Peyer's patch (tissue), 4 donors: Measurements from ENCODE around the gene PBX4.

ENCODE experiments used
- CTCF ChIP-seq, 6 experiments: fragments of 450-650 bp in 4 of 6; fragments of 200-600 bp in 2 of 6; sonication (generic) in 1 of 6; IDR thresholded peaks; one replicate each; pipeline ENCODE4 v1.5.1; 2017 to 2019; ENCODE audit warnings: antibody characterized with exemption in 6 of 6, mild to moderate bottlenecking in 3 of 6, moderate library complexity in 1 of 6
- POLR2A ChIP-seq, 2 donors: fragments of 450-650 bp; IDR thresholded peaks; one replicate each; pipeline ENCODE4 v1.5.1; 2017; ENCODE audit warnings: antibody characterized with exemption in 2 of 2, mild to moderate bottlenecking in 2 of 2, moderate library complexity in 2 of 2

DNA sequence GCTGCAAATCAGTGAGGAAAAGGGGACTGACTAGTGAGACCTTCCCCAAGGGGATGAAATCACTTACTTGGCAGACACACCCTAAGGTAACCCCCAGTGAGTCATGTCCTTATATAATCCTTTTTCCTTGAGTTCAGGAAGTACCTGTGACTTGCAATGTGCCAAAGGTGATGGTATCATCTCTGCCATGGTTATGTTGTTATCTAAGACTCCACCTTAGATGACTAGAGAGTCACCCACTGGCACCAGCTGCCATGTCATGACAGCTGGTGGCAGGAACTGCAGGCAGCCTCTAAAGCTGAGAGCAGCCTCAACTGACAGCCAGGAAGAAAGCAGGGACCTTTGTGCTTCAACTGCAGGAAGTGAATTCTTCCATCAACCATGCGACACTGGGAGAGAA is 12.5 kb downstream of the PBX4 start:
- TF ChIP-seq CTCF (IDR thresholded peaks at IDR 0.05) = no peak
- peak; percentile 64 to 79 for TF ChIP-seq POLR2A (IDR thresholded peaks at IDR 0.05)
